Panc1 (cell line): Measurements from ENCODE around the gene RSPO3. TPM values are rescaled to one million over a fixed set of nuclear protein-coding genes. Genes with fewer than 3 reads are reported as not detected.

Source experiments
- ATAC-seq: fragments of 200-7000 bp; cut with Tn5 transposase; 2 replicates; pipeline ENCODE4 v1.9.1; 2020; ENCODE audit warnings: mild to moderate bottlenecking, moderate library complexity
- BruUV-seq: library from RNA; stranded (reverse); fragments of 400-500 nt; replicated peaks from 2 replicates; lab custom pipeline; 2021; lab: Mats Ljungman, UMichigan
- CTCF ChIA-PET: fragments of 300-600 bp; sonication (Branson Sonifier 250); formaldehyde crosslinking; loops from one replicate; lab custom pipeline; 2022; ENCODE audit warnings: antibody characterized with exemption; lab: Charles Lee
- POLR2A ChIA-PET: fragments of 300-600 bp; sonication (Branson Sonifier 250); formaldehyde crosslinking; loops from one replicate; lab custom pipeline; 2022; ENCODE audit warnings: antibody characterized with exemption; lab: Charles Lee
- DNase-seq: peaks from one replicate; pipeline ENCODE4 v3.0.0-alpha.2; 2010; ENCODE audit warnings: low read depth, low spot score
- H3K27ac ChIP-seq: 2 replicates; pipeline ENCODE4 v1.5.1; 2011; ENCODE audit warnings: mild to moderate bottlenecking, low read length, inconsistent platforms
- H3K27me3 ChIP-seq: fragments of 200-500 bp; sonication (Bioruptor generic); 2 replicates; pipeline ENCODE4 v1.6.0; 2014; ENCODE audit warnings: low read length, inconsistent platforms; ENCODE audit not compliant: control insufficient read depth, insufficient read depth
- H3K36me3 ChIP-seq: fragments of 200-500 bp; sonication (Bioruptor generic); 2 replicates; pipeline ENCODE4 v1.5.1; 2014; ENCODE audit warnings: inconsistent platforms, mild to moderate bottlenecking, low read length, moderate library complexity; ENCODE audit not compliant: control insufficient read depth, insufficient read depth
- H3K4me1 ChIP-seq: 2 replicates; pipeline ENCODE4 v1.5.1; 2011; ENCODE audit warnings: inconsistent platforms, mild to moderate bottlenecking, low read length, moderate library complexity; ENCODE audit not compliant: control insufficient read depth, insufficient read depth
- H3K4me3 ChIP-seq, 2 experiments: 2 replicates each; pipeline ENCODE4 v1.5.1; 2011 to 2012; ENCODE audit warnings: low read depth in 2 of 2, low read length in 2 of 2, mild to moderate bottlenecking in 2 of 2, inconsistent platforms in 1 of 2, moderate library complexity in 1 of 2
- H3K9me3 ChIP-seq: fragments of 200-500 bp; sonication (Bioruptor generic); 2 replicates; pipeline ENCODE4 v1.5.1; 2014; ENCODE audit warnings: low read depth, mild to moderate bottlenecking, inconsistent platforms, low read length, moderate library complexity; ENCODE audit not compliant: control insufficient read depth, insufficient read depth
- CTCF ChIP-seq: fragments of 450-650 bp; IDR thresholded peaks from 2 replicates; pipeline ENCODE4 v1.5.1; 2017; ENCODE audit warnings: mild to moderate bottlenecking
- POLR2AphosphoS5 ChIP-seq: IDR thresholded peaks from 2 replicates; pipeline ENCODE4 v1.6.1; 2012; ENCODE audit warnings: mild to moderate bottlenecking, low read depth, low read length, moderate library complexity
- REST ChIP-seq, 2 experiments: IDR thresholded peaks; 2 replicates each; pipeline ENCODE4 v1.6.1; 2011 to 2012; ENCODE audit warnings: low read depth in 2 of 2, control low read depth in 1 of 2, low read length in 1 of 2, mild to moderate bottlenecking in 1 of 2, moderate library complexity in 1 of 2; ENCODE audit not compliant: insufficient read depth in 1 of 2
- SIN3A ChIP-seq: IDR thresholded peaks from 2 replicates; pipeline ENCODE4 v1.6.1; 2012; ENCODE audit warnings: low read depth, mild to moderate bottlenecking, low read length, moderate library complexity, borderline replicate concordance; ENCODE audit not compliant: insufficient read depth
- TCF7L2 ChIP-seq: IDR thresholded peaks from 2 replicates; pipeline ENCODE4 v1.6.1; 2011; ENCODE audit warnings: mild to moderate bottlenecking, low read depth, low read length, inconsistent platforms
- in situ Hi-C: cut with HindIII; loops from 2 replicates; pipeline ENCODE4 v1.10.0; 2016; ENCODE audit warnings: low sequenced_read_pairs, low pct_unique_long_range_greater_than_20kb
- intact Hi-C: fragments of 100-400 bp; cut with micrococcal nuclease; formaldehyde crosslinking; loops from one replicate; pipeline ENCODE4 v1.10.0; 2022; ENCODE audit not compliant: unreplicated experiment
- total RNA-seq: library from RNA; stranded (reverse); gene quantifications from one replicate; pipeline ENCODE4 v1.2.1, GENCODE V29; 2021; ENCODE audit not compliant: unreplicated experiment

RSPO3 gene
- total RNA-seq, 1 experiment from 2014 or later = not detected

GRCh38 chr6:127134136-127134535 lies 15.7 kb downstream of the RSPO3 start:
- DNase-seq (no peak), ATAC-seq (no peak)
- H3K27me3 ChIP-seq = peaks cover 6% of the 10 kb centered on the region; the same call in 1 of the 2 replicates
- no peaks in the 10 kb centered on the region for H3K4me1 ChIP-seq
- BruUV-seq = no TSS peak
- TF ChIP-seq POLR2AphosphoS5 = no peak
- TF ChIP-seq SIN3A = no peak
- no peak for TF ChIP-seq CTCF
- no peak for TF ChIP-seq TCF7L2
- TF ChIP-seq REST (IDR thresholded peaks at IDR 0.05; ENCODE audit: insufficient read depth in 1 of 2, low read depth in 2 of 2, low read length in 1 of 2) = no peak
- intact Hi-C loops (no loop called here), in situ Hi-C loops (no loop called here)
- POLR2A ChIA-PET = no interaction called here
- no peaks in the 10 kb centered on the region for H3K9me3 ChIP-seq
- H3K36me3 ChIP-seq = no peaks in the 10 kb centered on the region
- no peak overlapping the region for H3K4me3 ChIP-seq
- CTCF ChIA-PET = no interaction called here
- no peak overlapping the region for H3K27ac ChIP-seq

GRCh38 chr6:127136786-127137185 lies 18.3 kb downstream of the RSPO3 start:
- BruUV-seq = no TSS peak
- no peak for ATAC-seq

More at GRCh38 chr6:127136786-127137185, 18.3 kb downstream of the RSPO3 start:
- in situ Hi-C loops (no loop called here), intact Hi-C loops (no loop called here)
- POLR2A ChIA-PET = no interaction called here
- Histone ChIP-seq H3K9me3 (no peaks in the 10 kb centered on the region), H3K4me1 (no peaks in the 10 kb centered on the region), H3K27ac (no peak overlapping the region), H3K27me3 (no peaks in the 10 kb centered on the region), H3K4me3 (no peak overlapping the region), H3K36me3 (no peaks in the 10 kb centered on the region)
- CTCF ChIA-PET = no interaction called here
- no peak for TF ChIP-seq REST (IDR thresholded peaks at IDR 0.05; ENCODE audit: insufficient read depth in 1 of 2, low read depth in 2 of 2, low read length in 1 of 2)
- TF ChIP-seq POLR2AphosphoS5 = no peak
- TF ChIP-seq TCF7L2 = no peak
- TF ChIP-seq SIN3A = no peak
- no peak for TF ChIP-seq CTCF
- no peak for DNase-seq
